Keratinocyte (primary cell): ENCODE data around the gene KIF13A. TPM values are rescaled to one million over a fixed set of nuclear protein-coding genes. Genes with fewer than 3 reads are reported as not detected.

Source experiments
- DNase-seq: peaks from one replicate; pipeline ENCODE4 v3.0.0-alpha.2; 2011; ENCODE audit warnings: low read depth, missing footprints, low spot score
- FAIRE-seq: peaks from 2 replicates; lab custom pipeline; 2011; peaks lifted over from hg19 to GRCh38; lab: Jason Lieb, UNC
- H2AFZ ChIP-seq: 2 replicates; pipeline ENCODE4 v1.6.0; 2012; ENCODE audit warnings: low read length, control low read depth, inconsistent platforms; ENCODE audit not compliant: control insufficient read depth
- H3K27ac ChIP-seq: 2 replicates; pipeline ENCODE4 v1.5.1; 2011; ENCODE audit warnings: low read length; ENCODE audit not compliant: control insufficient read depth, insufficient read depth
- H3K27me3 ChIP-seq: 3 replicates; pipeline ENCODE4 v1.6.0; 2011; ENCODE audit warnings: low read length; ENCODE audit not compliant: control insufficient read depth, insufficient read depth; ENCODE audit errors: extremely low read depth
- H3K36me3 ChIP-seq, 2 experiments: 2 replicates in 1 of 2; 3 replicates in 1 of 2; pipeline ENCODE4 v1.5.1; 2011; ENCODE audit warnings: low read length in 2 of 2, mild to moderate bottlenecking in 1 of 2; ENCODE audit not compliant: control insufficient read depth in 2 of 2, insufficient read depth in 2 of 2; ENCODE audit errors: extremely low read depth in 1 of 2
- H3K4me1 ChIP-seq: 3 replicates; pipeline ENCODE4 v1.5.1; 2011; ENCODE audit warnings: low read length; ENCODE audit not compliant: control insufficient read depth, insufficient read depth; ENCODE audit errors: extremely low read depth
- H3K4me2 ChIP-seq: 3 replicates; pipeline ENCODE4 v1.6.0; 2011; ENCODE audit warnings: low read depth, low read length; ENCODE audit not compliant: control insufficient read depth, insufficient read depth; ENCODE audit errors: extremely low read depth
- H3K4me3 ChIP-seq, 3 experiments: fragments of 200-600 bp in 1 of 3; sonication (generic) in 1 of 3; 2 replicates in 2 of 3; 3 replicates in 1 of 3; pipeline ENCODE4 v1.5.1; 2011 to 2016; ENCODE audit warnings: low read length in 3 of 3, mild to moderate bottlenecking in 3 of 3, control low read depth in 2 of 3, inconsistent platforms in 1 of 3, low read depth in 1 of 3, mixed read lengths in 1 of 3, mixed run types in 1 of 3, moderate library complexity in 1 of 3; ENCODE audit not compliant: control insufficient read depth in 2 of 3, insufficient read depth in 2 of 3; ENCODE audit errors: extremely low read depth in 1 of 3
- H3K79me2 ChIP-seq: 2 replicates; pipeline ENCODE4 v1.6.0; 2012; ENCODE audit warnings: low read length; ENCODE audit not compliant: control insufficient read depth, insufficient read depth
- H3K9ac ChIP-seq: 3 replicates; pipeline ENCODE4 v1.6.0; 2011; ENCODE audit warnings: low read length; ENCODE audit not compliant: control insufficient read depth, insufficient read depth; ENCODE audit errors: extremely low read depth
- H3K9me1 ChIP-seq: 3 replicates; pipeline ENCODE4 v1.6.0; 2011; ENCODE audit warnings: low read length; ENCODE audit not compliant: control insufficient read depth, insufficient read depth; ENCODE audit errors: extremely low read depth
- H3K9me3 ChIP-seq: 2 replicates; pipeline ENCODE4 v1.5.1; 2012; ENCODE audit warnings: low read depth, low read length; ENCODE audit not compliant: control insufficient read depth
- H4K20me1 ChIP-seq: 3 replicates; pipeline ENCODE4 v1.6.0; 2011; ENCODE audit warnings: low read length; ENCODE audit not compliant: control insufficient read depth, insufficient read depth; ENCODE audit errors: extremely low read depth
- EZH2 ChIP-seq: IDR thresholded peaks from one replicate; pipeline ENCODE4 v1.6.1; 2012; ENCODE audit warnings: inconsistent platforms, mild to moderate bottlenecking, low read length, moderate library complexity
- dilution Hi-C: fragments of 300-500 bp; cut with MboI; formaldehyde crosslinking; loops from one replicate; pipeline ENCODE4 v1.7.0; 2020; ENCODE audit warnings: low sequenced_read_pairs; ENCODE audit not compliant: extremely low pct_ligation_motif_present
- polyA plus RNA-seq, 5 experiments: library from polyadenylated mRNA; depleted of rRNA in 3 of 5; stranded (reverse) in 3 of 5; stranded (forward) in 1 of 5; unstranded in 1 of 5; fragments of >200 nt; gene quantifications; 1 replicate in 1 of 5; 2 replicates in 3 of 5; 3 replicates in 1 of 5; pipeline versions ENCODE4 v1.2.1 to v1.2.3, GENCODE V29; 2011 to 2012; ENCODE audit warnings: missing spikeins in 2 of 5, low read depth in 1 of 5, low replicate concordance in 1 of 5
- TF ChIP-seq, protein P1 (sequence below), 3 experiments: IDR thresholded peaks in 1 of 3; conservative IDR thresholded peaks in 1 of 3; optimal IDR thresholded peaks in 1 of 3; 2 replicates in 2 of 3; 3 replicates in 1 of 3; pipeline versions ENCODE3 to v1.5.1; 2011; ENCODE audit warnings: low read length in 3 of 3, mild to moderate bottlenecking in 3 of 3, moderate library complexity in 2 of 3, control low read depth in 1 of 3, inconsistent platforms in 1 of 3; ENCODE audit not compliant: insufficient read depth in 2 of 3; ENCODE audit errors: extremely low read depth in 1 of 3

The KIF13A gene
- polyA plus RNA-seq, 1 donor (not counting 4 experiments of a cell fraction or from before 2014, with no cell fraction given): 96.2 TPM

GRCh38 chr6:17856306-17856705 is 131.1 kb downstream of the KIF13A start:
- TF ChIP-seq, protein P1, sequence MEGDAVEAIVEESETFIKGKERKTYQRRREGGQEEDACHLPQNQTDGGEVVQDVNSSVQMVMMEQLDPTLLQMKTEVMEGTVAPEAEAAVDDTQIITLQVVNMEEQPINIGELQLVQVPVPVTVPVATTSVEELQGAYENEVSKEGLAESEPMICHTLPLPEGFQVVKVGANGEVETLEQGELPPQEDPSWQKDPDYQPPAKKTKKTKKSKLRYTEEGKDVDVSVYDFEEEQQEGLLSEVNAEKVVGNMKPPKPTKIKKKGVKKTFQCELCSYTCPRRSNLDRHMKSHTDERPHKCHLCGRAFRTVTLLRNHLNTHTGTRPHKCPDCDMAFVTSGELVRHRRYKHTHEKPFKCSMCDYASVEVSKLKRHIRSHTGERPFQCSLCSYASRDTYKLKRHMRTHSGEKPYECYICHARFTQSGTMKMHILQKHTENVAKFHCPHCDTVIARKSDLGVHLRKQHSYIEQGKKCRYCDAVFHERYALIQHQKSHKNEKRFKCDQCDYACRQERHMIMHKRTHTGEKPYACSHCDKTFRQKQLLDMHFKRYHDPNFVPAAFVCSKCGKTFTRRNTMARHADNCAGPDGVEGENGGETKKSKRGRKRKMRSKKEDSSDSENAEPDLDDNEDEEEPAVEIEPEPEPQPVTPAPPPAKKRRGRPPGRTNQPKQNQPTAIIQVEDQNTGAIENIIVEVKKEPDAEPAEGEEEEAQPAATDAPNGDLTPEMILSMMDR (optimal IDR thresholded peaks at IDR 0.05 in 1 of 3, IDR thresholded peaks at IDR 0.05 in 1 of 3, conservative IDR thresholded peaks at IDR 0.05 in 1 of 3; ENCODE audit: extremely low read depth in 1 of 3, insufficient read depth in 2 of 3, low read length in 3 of 3): no peak
- no peak for TF ChIP-seq EZH2
- peaks cover 20% of the 10 kb centered on the region for H3K79me2 ChIP-seq
- dilution Hi-C loops: no loop called here
- H3K27me3 ChIP-seq: no peaks in the 10 kb centered on the region
- no peak overlapping the region for H3K4me3 ChIP-seq
- no peak overlapping the region for H3K4me2 ChIP-seq
- no peak overlapping the region for H3K9ac ChIP-seq
- H4K20me1 ChIP-seq: no peaks in the 10 kb centered on the region
- no peak for DNase-seq
- no peak overlapping the region for H3K27ac ChIP-seq
- H3K4me1 ChIP-seq: no peaks in the 10 kb centered on the region
- H3K36me3 ChIP-seq: peaks cover 6 to 17% of the 10 kb centered on the region in 2 experiments
- no peaks in the 10 kb centered on the region for H3K9me3 ChIP-seq
- FAIRE-seq: no peak
- no peaks in the 10 kb centered on the region for H3K9me1 ChIP-seq
- no peak overlapping the region for H2AFZ ChIP-seq

- H3K27me3 ChIP-seq: no peaks in the 10 kb centered on the region
- no peak for DNase-seq
- no peak overlapping the region for H3K9ac ChIP-seq
- no peak for TF ChIP-seq EZH2
- TF ChIP-seq, protein P1 (optimal IDR thresholded peaks at IDR 0.05 in 1 of 3, IDR thresholded peaks at IDR 0.05 in 1 of 3, conservative IDR thresholded peaks at IDR 0.05 in 1 of 3; ENCODE audit: extremely low read depth in 1 of 3, insufficient read depth in 2 of 3, low read length in 3 of 3): no peak
- dilution Hi-C loops: no loop called here
- FAIRE-seq: no peak
- H2AFZ ChIP-seq: no peak overlapping the region
- H3K36me3 ChIP-seq: peaks cover 6 to 25% of the 10 kb centered on the region in 2 experiments
- H3K9me1 ChIP-seq: no peaks in the 10 kb centered on the region
- H3K4me3 ChIP-seq: no peak overlapping the region
- no peak overlapping the region for H3K27ac ChIP-seq
- H3K79me2 ChIP-seq: peaks cover 20% of the 10 kb centered on the region
- H3K4me1 ChIP-seq: peaks cover 8% of the 10 kb centered on the region
- H3K9me3 ChIP-seq: no peaks in the 10 kb centered on the region
- no peaks in the 10 kb centered on the region for H4K20me1 ChIP-seq
- H3K4me2 ChIP-seq: no peak overlapping the region
Measured at GRCh38 chr6:17855381-17855780, 132.1 kb downstream of the KIF13A start.
